ENCODE data around the gene PAK5.

DNA sequence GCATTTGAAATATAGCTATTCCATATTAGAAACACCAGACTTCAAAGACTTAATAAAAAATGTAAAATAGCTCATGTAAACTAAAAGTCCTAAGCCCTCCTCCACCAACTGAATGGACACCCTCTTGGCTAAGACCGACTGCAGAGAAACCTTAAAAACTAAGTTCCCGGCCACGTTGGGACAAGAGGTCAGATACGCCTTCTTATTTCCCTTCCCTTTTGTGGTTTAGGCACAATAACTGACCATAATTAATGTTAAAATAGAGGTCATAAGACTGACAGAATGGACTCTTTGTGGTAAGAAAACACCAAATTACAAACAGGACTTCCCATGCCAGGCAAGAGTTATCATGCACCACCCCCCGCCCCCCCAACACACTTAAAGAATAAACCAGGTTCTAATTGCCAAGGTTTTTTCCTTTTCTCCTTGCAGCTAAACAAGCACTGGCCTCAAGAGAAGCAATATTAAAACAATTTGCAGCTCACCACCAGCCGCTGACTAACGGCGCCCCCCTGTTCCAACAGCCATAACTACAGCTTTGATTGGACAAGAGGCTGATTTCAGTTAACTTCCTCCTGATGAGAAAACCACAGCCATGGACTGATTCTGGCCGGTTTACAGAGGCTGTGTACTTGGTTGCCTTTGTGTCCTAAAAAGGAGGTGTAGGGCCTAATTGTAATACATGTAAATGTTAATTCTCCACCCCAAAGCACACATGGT is 335.2 kb downstream of the PAK5 start:
- no peak for TF ChIP-seq GATA2 (IDR thresholded peaks at IDR 0.05; ENCODE audit: low read depth, low read length)
- no peak for TF ChIP-seq GATA3 (IDR thresholded peaks at IDR 0.05; ENCODE audit: low read depth, low read length)

Data from SH-SY5Y (cell line).